ENCODE results near the gene LRRC4B. TPM values are rescaled to one million over a fixed set of nuclear protein-coding genes. Genes with fewer than 3 reads are reported as not detected.

LRRC4B gene
- total and polyA plus RNA-seq, 12 donors, result 0.07 to 24.1 (median 1.3) TPM

DNA sequence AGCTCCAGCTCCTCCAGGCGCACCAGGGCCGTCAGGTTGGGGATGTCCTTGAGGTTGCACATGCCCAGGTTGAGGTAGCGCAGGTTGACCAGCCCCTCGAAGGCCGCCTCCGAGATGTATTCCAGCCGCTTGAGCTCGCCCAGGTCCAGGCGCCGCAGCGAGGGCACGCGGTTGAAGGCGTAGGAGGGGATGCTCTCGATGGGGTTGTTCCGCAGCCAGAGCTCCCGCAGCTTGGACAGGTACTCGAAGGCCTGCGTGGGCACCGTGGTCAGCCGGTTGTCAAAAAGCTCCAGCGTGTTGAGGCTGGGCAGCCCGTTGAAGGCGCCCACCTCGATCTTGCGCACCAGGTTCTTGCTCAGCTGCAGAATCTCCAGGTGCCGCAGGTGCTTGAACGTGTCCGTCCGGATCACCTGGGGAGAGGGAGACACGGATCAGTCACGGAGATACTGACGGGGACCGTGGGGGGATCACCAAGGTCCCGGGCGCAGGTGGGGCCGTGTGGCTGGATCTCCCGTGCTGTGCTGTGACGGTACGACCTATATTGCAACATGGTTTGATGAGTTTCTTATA, 49.1 kb downstream of the LRRC4B start:
- H3K27me3 ChIP-seq, result no peaks in the 10 kb centered on the region
- H3K36me3 ChIP-seq (replicated peaks in 1 of 2), result no peaks in the 10 kb centered on the region
- no peak for TF ChIP-seq POLR2A (IDR thresholded peaks at IDR 0.05)
- TF ChIP-seq, protein P1, sequence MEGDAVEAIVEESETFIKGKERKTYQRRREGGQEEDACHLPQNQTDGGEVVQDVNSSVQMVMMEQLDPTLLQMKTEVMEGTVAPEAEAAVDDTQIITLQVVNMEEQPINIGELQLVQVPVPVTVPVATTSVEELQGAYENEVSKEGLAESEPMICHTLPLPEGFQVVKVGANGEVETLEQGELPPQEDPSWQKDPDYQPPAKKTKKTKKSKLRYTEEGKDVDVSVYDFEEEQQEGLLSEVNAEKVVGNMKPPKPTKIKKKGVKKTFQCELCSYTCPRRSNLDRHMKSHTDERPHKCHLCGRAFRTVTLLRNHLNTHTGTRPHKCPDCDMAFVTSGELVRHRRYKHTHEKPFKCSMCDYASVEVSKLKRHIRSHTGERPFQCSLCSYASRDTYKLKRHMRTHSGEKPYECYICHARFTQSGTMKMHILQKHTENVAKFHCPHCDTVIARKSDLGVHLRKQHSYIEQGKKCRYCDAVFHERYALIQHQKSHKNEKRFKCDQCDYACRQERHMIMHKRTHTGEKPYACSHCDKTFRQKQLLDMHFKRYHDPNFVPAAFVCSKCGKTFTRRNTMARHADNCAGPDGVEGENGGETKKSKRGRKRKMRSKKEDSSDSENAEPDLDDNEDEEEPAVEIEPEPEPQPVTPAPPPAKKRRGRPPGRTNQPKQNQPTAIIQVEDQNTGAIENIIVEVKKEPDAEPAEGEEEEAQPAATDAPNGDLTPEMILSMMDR (IDR thresholded peaks at IDR 0.05), result no peak
- H3K4me3 ChIP-seq, result no peak overlapping the region
- H3K4me1 ChIP-seq (replicated peaks in 1 of 2), result no peaks in the 10 kb centered on the region
- DNase-seq, result no peak
- intact Hi-C loops (cut with DNase I), result no loop called here
- 89 to 98% (median 93%) methylated on average over 16 to 40 of the region's 40 CpGs for WGBS, 4 donors
- H3K9me3 ChIP-seq (replicated peaks in 1 of 3), result no peaks in the 10 kb centered on the region
- no peak overlapping the region for H3K27ac ChIP-seq

DNA sequence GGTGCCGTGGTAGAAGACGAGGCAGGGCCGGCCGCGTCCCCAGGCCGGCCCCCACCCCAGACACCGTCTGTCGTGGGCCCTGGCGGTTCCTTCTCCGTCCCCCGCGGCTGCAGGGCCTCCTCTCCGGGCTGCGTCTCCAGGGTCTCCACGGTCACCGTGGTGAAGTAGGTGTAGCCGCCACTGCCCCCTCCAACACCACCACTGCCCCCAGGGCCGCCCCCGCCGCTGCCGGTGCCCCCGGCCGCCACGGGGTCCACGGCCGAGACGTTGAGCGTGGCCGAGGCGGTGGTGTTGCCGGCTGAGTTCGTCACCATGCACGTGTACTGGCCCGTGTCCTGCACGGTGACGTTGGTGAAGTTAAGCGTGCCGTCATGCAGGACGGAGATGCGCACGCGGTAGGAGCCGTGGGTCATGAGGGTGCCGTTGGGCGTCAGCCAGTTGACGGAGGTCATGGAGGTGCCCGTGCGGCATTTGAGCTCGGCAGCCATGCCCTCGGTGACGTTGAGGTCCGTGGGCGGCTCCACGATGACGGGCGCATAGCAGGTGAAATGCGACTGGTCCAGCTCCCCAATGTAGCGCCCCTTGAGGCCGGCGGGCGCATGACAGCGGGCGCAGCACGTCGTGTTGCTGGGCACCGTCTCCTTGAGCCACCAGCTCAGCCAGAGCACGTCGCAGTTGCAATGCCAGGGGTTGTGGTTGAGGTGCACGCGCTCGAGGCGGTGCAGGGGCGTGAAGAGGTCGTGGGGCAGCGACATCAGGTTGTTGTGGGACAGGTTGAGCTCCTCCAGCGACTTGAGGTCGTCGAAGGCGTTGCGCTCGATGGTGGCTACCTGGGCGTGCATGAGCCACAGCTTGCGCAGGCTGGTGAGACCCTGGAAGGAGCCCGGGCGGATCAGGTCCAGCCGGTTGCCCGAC, 49.9 kb downstream of the LRRC4B start:
- Histone ChIP-seq H3K27me3 (no peaks in the 10 kb centered on the region), H3K27ac (no peak overlapping the region), H3K9me3 (replicated peaks in 1 of 3) (no peaks in the 10 kb centered on the region), H3K4me3 (no peak overlapping the region), H3K36me3 (replicated peaks in 1 of 2) (no peaks in the 10 kb centered on the region), H3K4me1 (replicated peaks in 1 of 2) (no peaks in the 10 kb centered on the region)
- 92 to 96% (median 94%) methylated on average over 41 to 87 of the region's 87 CpGs for WGBS, 4 donors
- TF ChIP-seq, protein P1 (IDR thresholded peaks at IDR 0.05), result no peak
- TF ChIP-seq POLR2A (IDR thresholded peaks at IDR 0.05), result no peak
- intact Hi-C loops (cut with DNase I), result no loop called here
- DNase-seq, result no peak

DNA sequence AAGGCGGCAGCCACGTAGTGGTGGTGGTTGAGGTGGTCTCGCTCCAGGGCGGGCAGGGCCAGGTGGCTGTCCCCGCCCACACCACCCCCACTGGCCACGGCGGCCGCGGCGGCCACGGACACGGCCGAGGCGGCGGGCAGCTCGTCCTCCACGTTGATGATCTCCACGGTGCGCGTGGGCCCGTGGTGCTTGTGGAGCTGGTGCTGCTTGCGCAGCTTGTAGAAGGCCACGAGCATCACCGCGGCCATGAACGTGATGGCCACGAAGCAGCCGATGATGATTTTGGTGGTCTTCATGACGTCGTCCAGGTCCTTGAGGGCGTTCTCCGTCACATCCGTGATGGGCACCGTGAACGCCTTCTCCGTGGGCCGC, 50.5 kb downstream of the LRRC4B start:
- no peak for DNase-seq
- no peak for TF ChIP-seq POLR2A (IDR thresholded peaks at IDR 0.05)
- TF ChIP-seq, protein P1 (IDR thresholded peaks at IDR 0.05), result no peak

DNA sequence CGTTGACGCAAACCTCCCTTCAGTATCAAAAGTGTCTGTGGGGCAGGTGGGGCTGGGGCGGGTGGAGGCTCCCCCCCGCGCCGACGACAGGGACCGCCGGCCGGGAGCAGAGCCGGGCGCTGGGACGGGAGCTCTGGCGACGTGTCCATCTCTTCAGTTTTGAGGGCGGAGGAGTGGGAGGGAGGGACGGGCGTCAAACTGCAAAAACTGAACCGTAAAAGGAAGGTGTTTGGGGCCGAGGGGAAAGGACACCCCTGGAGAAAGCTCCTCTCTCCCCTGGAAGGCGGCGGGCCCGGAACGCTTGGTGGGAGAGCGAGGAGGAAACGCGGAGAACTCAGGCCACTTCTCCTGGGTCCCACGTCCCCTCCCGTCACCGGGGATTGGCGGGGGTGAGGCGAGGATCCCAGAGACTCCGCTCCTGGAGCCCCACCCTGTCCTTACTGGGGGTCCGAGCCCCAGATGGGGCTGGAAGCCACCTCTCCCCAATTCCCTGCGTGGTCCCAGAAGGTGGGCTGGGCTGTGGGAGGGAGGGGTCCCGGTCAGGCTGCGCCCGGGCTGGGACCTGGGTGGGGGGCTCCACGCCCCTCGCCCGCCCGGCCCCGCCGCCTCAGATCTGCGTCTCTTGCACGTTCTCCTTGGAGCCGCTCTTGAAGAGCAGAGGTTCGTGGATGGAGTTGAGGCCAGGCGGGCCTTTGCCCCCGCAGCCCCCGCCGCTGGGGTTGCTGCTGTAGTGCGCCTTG, 51.1 kb downstream of the LRRC4B start:
- no peak for DNase-seq
- no peaks in the 10 kb centered on the region for H3K4me1 ChIP-seq (replicated peaks in 1 of 2)
- 50 to 63% (median 56%) methylated on average over 32 to 53 of the region's 53 CpGs for WGBS, 4 donors
- H3K27me3 ChIP-seq, result no peaks in the 10 kb centered on the region
- no peaks in the 10 kb centered on the region for H3K9me3 ChIP-seq (replicated peaks in 1 of 3)
- no peak overlapping the region for H3K4me3 ChIP-seq
- H3K36me3 ChIP-seq (replicated peaks in 1 of 2), result no peaks in the 10 kb centered on the region
- intact Hi-C loops (cut with DNase I), result no loop called here
- no peak overlapping the region for H3K27ac ChIP-seq
- TF ChIP-seq POLR2A (IDR thresholded peaks at IDR 0.05), result no peak
- TF ChIP-seq, protein P1 (IDR thresholded peaks at IDR 0.05), result no peak

More for the DNA sequence above, 50.5 kb downstream of the LRRC4B start:
- H3K9me3 ChIP-seq (replicated peaks in 1 of 3), result no peaks in the 10 kb centered on the region
- H3K4me1 ChIP-seq (replicated peaks in 1 of 2), result no peaks in the 10 kb centered on the region
- WGBS, 4 donors, result 90 to 95% (median 92%) methylated on average over 8 to 37 of the region's 37 CpGs
- no peak overlapping the region for H3K4me3 ChIP-seq
- H3K36me3 ChIP-seq (replicated peaks in 1 of 2), result no peaks in the 10 kb centered on the region
- no peak overlapping the region for H3K27ac ChIP-seq
- intact Hi-C loops (cut with DNase I), result no loop called here
- no peaks in the 10 kb centered on the region for H3K27me3 ChIP-seq

All from adrenal gland (tissue), 12 donors.